ENCODE data around the gene HDAC4. TPM values are rescaled to one million over a fixed set of nuclear protein-coding genes. Genes with fewer than 3 reads are reported as not detected.

The HDAC4 gene
- total and polyA plus RNA-seq, 4 donors, result 2.9 to 37.2 (median 4.4) TPM

- Histone ChIP-seq H3K4me1 (ENCODE audit: control insufficient read depth in 4 of 4, insufficient read depth in 4 of 4, low read length in 3 of 4) (no peaks in the 10 kb centered on the region), H3K4me3 (ENCODE audit: low read depth in 1 of 3, low read length in 3 of 3) (no peak overlapping the region), H3K9ac (ENCODE audit: low read depth in 1 of 2, low read length in 2 of 2) (no peak overlapping the region), H3K9me3 (ENCODE audit: control insufficient read depth in 4 of 4, low read length in 3 of 4) (no peaks in the 10 kb centered on the region), H3K27ac (ENCODE audit: low read depth in 1 of 2, low read length in 2 of 2) (no peak overlapping the region), H3K36me3 (ENCODE audit: control insufficient read depth in 4 of 4, insufficient read depth in 3 of 4, low read depth in 1 of 4, low read length in 3 of 4) (no peaks in the 10 kb centered on the region), H3K27me3 (ENCODE audit: control insufficient read depth in 4 of 4, insufficient read depth in 4 of 4, low read length in 3 of 4) (no peaks in the 10 kb centered on the region)
- DNase-seq (ENCODE audit: low spot score), result no peak
- 97% methylated on average over 7 of the region's 7 CpGs for WGBS
- TF ChIP-seq TAF1 (conservative IDR thresholded peaks at IDR 0.05), result no peak
- TF ChIP-seq RXRA (IDR thresholded peaks at IDR 0.05), result no peak
- no peak for TF ChIP-seq HNF4G (IDR thresholded peaks at IDR 0.05)
- TF ChIP-seq, protein P1, sequence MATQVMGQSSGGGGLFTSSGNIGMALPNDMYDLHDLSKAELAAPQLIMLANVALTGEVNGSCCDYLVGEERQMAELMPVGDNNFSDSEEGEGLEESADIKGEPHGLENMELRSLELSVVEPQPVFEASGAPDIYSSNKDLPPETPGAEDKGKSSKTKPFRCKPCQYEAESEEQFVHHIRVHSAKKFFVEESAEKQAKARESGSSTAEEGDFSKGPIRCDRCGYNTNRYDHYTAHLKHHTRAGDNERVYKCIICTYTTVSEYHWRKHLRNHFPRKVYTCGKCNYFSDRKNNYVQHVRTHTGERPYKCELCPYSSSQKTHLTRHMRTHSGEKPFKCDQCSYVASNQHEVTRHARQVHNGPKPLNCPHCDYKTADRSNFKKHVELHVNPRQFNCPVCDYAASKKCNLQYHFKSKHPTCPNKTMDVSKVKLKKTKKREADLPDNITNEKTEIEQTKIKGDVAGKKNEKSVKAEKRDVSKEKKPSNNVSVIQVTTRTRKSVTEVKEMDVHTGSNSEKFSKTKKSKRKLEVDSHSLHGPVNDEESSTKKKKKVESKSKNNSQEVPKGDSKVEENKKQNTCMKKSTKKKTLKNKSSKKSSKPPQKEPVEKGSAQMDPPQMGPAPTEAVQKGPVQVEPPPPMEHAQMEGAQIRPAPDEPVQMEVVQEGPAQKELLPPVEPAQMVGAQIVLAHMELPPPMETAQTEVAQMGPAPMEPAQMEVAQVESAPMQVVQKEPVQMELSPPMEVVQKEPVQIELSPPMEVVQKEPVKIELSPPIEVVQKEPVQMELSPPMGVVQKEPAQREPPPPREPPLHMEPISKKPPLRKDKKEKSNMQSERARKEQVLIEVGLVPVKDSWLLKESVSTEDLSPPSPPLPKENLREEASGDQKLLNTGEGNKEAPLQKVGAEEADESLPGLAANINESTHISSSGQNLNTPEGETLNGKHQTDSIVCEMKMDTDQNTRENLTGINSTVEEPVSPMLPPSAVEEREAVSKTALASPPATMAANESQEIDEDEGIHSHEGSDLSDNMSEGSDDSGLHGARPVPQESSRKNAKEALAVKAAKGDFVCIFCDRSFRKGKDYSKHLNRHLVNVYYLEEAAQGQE (IDR thresholded peaks at IDR 0.05), result no peak
- no peak for TF ChIP-seq JUND (IDR thresholded peaks at IDR 0.05)
- no peak for TF ChIP-seq MAX (IDR thresholded peaks at IDR 0.05)
- TF ChIP-seq YY1 (IDR thresholded peaks at IDR 0.05), result no peak
Measured at GRCh38 chr2:239213643-239214101, 187.1 kb downstream of the HDAC4 start.

- Histone ChIP-seq H3K4me3 (ENCODE audit: low read depth in 1 of 3, low read length in 3 of 3) (no peak overlapping the region), H3K27ac (ENCODE audit: low read depth in 1 of 2, low read length in 2 of 2) (no peak overlapping the region), H3K27me3 (ENCODE audit: control insufficient read depth in 4 of 4, insufficient read depth in 4 of 4, low read length in 3 of 4) (no peaks in the 10 kb centered on the region), H3K36me3 (ENCODE audit: control insufficient read depth in 4 of 4, insufficient read depth in 3 of 4, low read depth in 1 of 4, low read length in 3 of 4) (no peaks in the 10 kb centered on the region), H3K9ac (ENCODE audit: low read depth in 1 of 2, low read length in 2 of 2) (no peak overlapping the region), H3K4me1 (ENCODE audit: control insufficient read depth in 4 of 4, insufficient read depth in 4 of 4, low read length in 3 of 4) (no peaks in the 10 kb centered on the region), H3K9me3 (ENCODE audit: control insufficient read depth in 4 of 4, low read length in 3 of 4) (no peaks in the 10 kb centered on the region)
- WGBS, result 83% methylated on average over 19 of the region's 19 CpGs
- no peak for TF ChIP-seq ZBTB33 (IDR thresholded peaks at IDR 0.05)
- TF ChIP-seq TAF1 (conservative IDR thresholded peaks at IDR 0.05), result no peak
- no peak for DNase-seq (ENCODE audit: low spot score)
Measured at GRCh38 chr2:239212929-239213642, 187.7 kb downstream of the HDAC4 start.

GRCh38 chr2:239212121-239212928 lies 188.5 kb downstream of the HDAC4 start:
- Histone ChIP-seq H3K27me3 (ENCODE audit: control insufficient read depth in 4 of 4, insufficient read depth in 4 of 4, low read length in 3 of 4) (no peaks in the 10 kb centered on the region), H3K36me3 (ENCODE audit: control insufficient read depth in 4 of 4, insufficient read depth in 3 of 4, low read depth in 1 of 4, low read length in 3 of 4) (no peaks in the 10 kb centered on the region), H3K9me3 (ENCODE audit: control insufficient read depth in 4 of 4, low read length in 3 of 4) (no peaks in the 10 kb centered on the region), H3K4me1 (ENCODE audit: control insufficient read depth in 4 of 4, insufficient read depth in 4 of 4, low read length in 3 of 4) (no peaks in the 10 kb centered on the region), H3K9ac (ENCODE audit: low read depth in 1 of 2, low read length in 2 of 2) (no peak overlapping the region), H3K27ac (ENCODE audit: low read depth in 1 of 2, low read length in 2 of 2) (no peak overlapping the region), H3K4me3 (ENCODE audit: low read depth in 1 of 3, low read length in 3 of 3) (no peak overlapping the region)
- no peak for DNase-seq (ENCODE audit: low spot score)
- 86% methylated on average over 7 of the region's 7 CpGs for WGBS
- TF ChIP-seq RXRA (IDR thresholded peaks at IDR 0.05) (no peak), HNF4G (IDR thresholded peaks at IDR 0.05) (no peak), CTCF (IDR thresholded peaks at IDR 0.05; ENCODE audit: low read depth, low read length, missing input control) (no peak), NR2F2 (IDR thresholded peaks at IDR 0.05) (no peak), HNF4A (conservative IDR thresholded peaks at IDR 0.05) (no peak), FOXA2 (IDR thresholded peaks at IDR 0.05) (no peak), JUND (IDR thresholded peaks at IDR 0.05) (no peak), GABPA (IDR thresholded peaks at IDR 0.05 in 1 of 2, conservative IDR thresholded peaks at IDR 0.05 in 1 of 2) (no peak), YY1 (IDR thresholded peaks at IDR 0.05) (no peak), SP1 (IDR thresholded peaks at IDR 0.05) (no peak), RAD21 (IDR thresholded peaks at IDR 0.05) (no peak), TAF1 (conservative IDR thresholded peaks at IDR 0.05) (no peak), FOXA1 (IDR thresholded peaks at IDR 0.05) (no peak), MAX (IDR thresholded peaks at IDR 0.05) (no peak)
